Measurements from ENCODE around the gene NTHL1. TPM values are rescaled to one million over a fixed set of nuclear protein-coding genes. Genes with fewer than 3 reads are reported as not detected.

Gene NTHL1
- total RNA-seq, 4 donors from 2014 or later, result 14.9 to 28.8 (median 19.9) TPM

GRCh38 chr16:2066139-2066538 is 18.5 kb upstream of the NTHL1 start:
- Histone ChIP-seq H3K9me3 (no peaks in the 10 kb centered on the region), H3K4me1 (no peaks in the 10 kb centered on the region), H3K27me3 (no peaks in the 10 kb centered on the region), H3K27ac (no peak overlapping the region), H3K36me3 (peaks cover 0 to 93% (median 0%) of the 10 kb centered on the region in 3 donors), H3K4me3 (no peak overlapping the region)
- TF ChIP-seq POLR2A (IDR thresholded peaks at IDR 0.05), result no peak
- TF ChIP-seq CTCF (IDR thresholded peaks at IDR 0.05), result no peak
- no peak for DNase-seq

- DNase-seq, result no peak
- H3K27ac ChIP-seq, result no peak overlapping the region
- H3K4me3 ChIP-seq, result no peak overlapping the region
- no peak for TF ChIP-seq POLR2A (IDR thresholded peaks at IDR 0.05)
- no peak for TF ChIP-seq CTCF (IDR thresholded peaks at IDR 0.05)
- H3K27me3 ChIP-seq, result no peaks in the 10 kb centered on the region
- peaks cover 0 to 93% (median 0%) of the 10 kb centered on the region in 3 donors for H3K36me3 ChIP-seq
- H3K9me3 ChIP-seq, result no peaks in the 10 kb centered on the region
- H3K4me1 ChIP-seq, result no peaks in the 10 kb centered on the region
Observed at GRCh38 chr16:2064368-2064945, 16.8 kb upstream of the NTHL1 start.

DNA sequence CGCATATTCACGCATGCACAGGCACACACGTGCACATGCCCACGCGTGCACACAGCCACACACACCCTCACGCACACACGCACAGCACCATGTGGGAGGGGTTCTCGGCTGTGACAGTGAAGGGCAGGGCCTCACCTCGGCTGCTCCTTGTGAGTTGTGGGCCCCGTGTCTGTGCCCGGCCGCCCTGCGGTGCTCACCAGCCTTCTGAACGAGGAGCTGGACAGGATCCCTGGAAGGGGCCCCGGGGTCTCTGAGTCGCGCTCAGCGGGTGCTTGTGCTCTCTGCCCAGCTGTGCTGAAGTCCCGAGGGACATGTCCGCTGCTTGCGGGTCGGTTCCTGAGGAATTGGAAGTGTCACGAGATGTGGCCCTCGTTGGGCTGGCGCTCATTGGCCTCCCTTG is 16.2 kb upstream of the NTHL1 start:
- Histone ChIP-seq H3K4me3 (no peak overlapping the region), H3K4me1 (no peaks in the 10 kb centered on the region), H3K9me3 (no peaks in the 10 kb centered on the region), H3K27me3 (no peaks in the 10 kb centered on the region), H3K27ac (no peak overlapping the region), H3K36me3 (peaks cover 0 to 90% (median 0%) of the 10 kb centered on the region in 3 donors)
- no peak for TF ChIP-seq CTCF (IDR thresholded peaks at IDR 0.05)
- no peak for TF ChIP-seq POLR2A (IDR thresholded peaks at IDR 0.05)
- DNase-seq, result no peak

GRCh38 chr16:2062801-2063200 is 15.2 kb upstream of the NTHL1 start:
- H3K27ac ChIP-seq, result no peak overlapping the region
- no peaks in the 10 kb centered on the region for H3K27me3 ChIP-seq
- DNase-seq, result no peak
- no peak overlapping the region for H3K4me3 ChIP-seq
- TF ChIP-seq CTCF (IDR thresholded peaks at IDR 0.05) (no peak), POLR2A (IDR thresholded peaks at IDR 0.05) (no peak)
- H3K9me3 ChIP-seq, result no peaks in the 10 kb centered on the region
- H3K4me1 ChIP-seq, result no peaks in the 10 kb centered on the region
- H3K36me3 ChIP-seq, result peaks cover 0 to 90% (median 0%) of the 10 kb centered on the region in 3 donors

GRCh38 chr16:2061526-2061925 is 13.9 kb upstream of the NTHL1 start:
- Histone ChIP-seq H3K27me3 (no peaks in the 10 kb centered on the region), H3K27ac (no peak overlapping the region), H3K4me3 (no peak overlapping the region), H3K36me3 (peaks cover 0 to 89% (median 0%) of the 10 kb centered on the region in 3 donors), H3K4me1 (no peaks in the 10 kb centered on the region), H3K9me3 (no peaks in the 10 kb centered on the region)
- no peak for TF ChIP-seq CTCF (IDR thresholded peaks at IDR 0.05)
- no peak for TF ChIP-seq POLR2A (IDR thresholded peaks at IDR 0.05)
- DNase-seq, result no peak

GRCh38 chr16:2061023-2061422 is 13.4 kb upstream of the NTHL1 start:
- H3K27ac ChIP-seq, result no peak overlapping the region
- TF ChIP-seq CTCF (IDR thresholded peaks at IDR 0.05) (no peak), POLR2A (IDR thresholded peaks at IDR 0.05) (no peak)
- H3K36me3 ChIP-seq, result peaks cover 0 to 89% (median 0%) of the 10 kb centered on the region in 3 donors
- no peaks in the 10 kb centered on the region for H3K4me1 ChIP-seq
- no peaks in the 10 kb centered on the region for H3K27me3 ChIP-seq
- H3K9me3 ChIP-seq, result no peaks in the 10 kb centered on the region
- no peak for DNase-seq
- no peak overlapping the region for H3K4me3 ChIP-seq

Measured in Peyer's patch (tissue), 4 donors.